ENCODE measurements around the gene DTX3L. TPM values are rescaled to one million over a fixed set of nuclear protein-coding genes. Genes with fewer than 3 reads are reported as not detected.
A peak's percentile ranks its signal among the peaks of the same experiment; 100 is the strongest.

The DTX3L gene
- total RNA-seq, 4 donors from 2014 or later: 12.9 to 38.9 (median 23.3) TPM

DNA sequence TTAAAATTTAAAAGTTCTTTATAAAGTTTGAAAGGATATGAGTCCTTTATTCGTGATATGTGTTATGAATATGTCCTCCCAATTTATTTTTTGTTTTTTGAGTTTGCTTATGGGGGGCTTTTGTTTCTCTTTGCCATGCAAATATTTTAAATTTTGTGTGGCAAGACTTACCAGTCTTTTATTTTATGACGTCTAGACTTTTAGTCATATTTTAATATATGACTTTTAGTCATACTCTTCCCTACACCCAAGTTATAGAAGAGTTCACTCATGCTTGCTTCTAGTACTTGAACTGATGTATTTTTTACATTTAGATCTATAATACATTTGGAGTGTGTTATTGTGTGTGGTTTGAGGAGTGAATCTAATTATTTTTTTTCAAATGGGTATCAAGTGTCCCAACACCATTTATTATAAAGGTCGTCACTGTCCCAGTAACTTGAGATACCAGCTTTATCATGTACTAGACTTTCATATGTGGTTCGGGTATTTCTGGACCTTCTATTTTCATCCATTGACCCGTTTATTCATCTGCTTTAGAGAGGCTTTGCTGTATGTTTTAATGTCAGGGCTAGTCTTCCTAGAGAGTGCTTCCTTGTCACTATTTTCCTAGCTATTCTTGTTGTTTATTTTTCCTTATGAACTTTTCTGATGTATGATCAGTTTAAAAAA is 14.1 kb downstream of the DTX3L start:
- Histone ChIP-seq H3K9me3 (peaks cover 0 to 4% of the 10 kb centered on the region in 2 donors), H3K27me3 (no peaks in the 10 kb centered on the region), H3K27ac (peak overlapping the region in 1 of 2 donors; percentile 5), H3K4me1 (no peaks in the 10 kb centered on the region), H3K4me3 (peak overlapping the region; percentile 23 to 42), H3K36me3 (no peaks in the 10 kb centered on the region)
- TF ChIP-seq CTCF (IDR thresholded peaks at IDR 0.05) (peak in 1 of 4 experiments; percentile 1), POLR2A (IDR thresholded peaks at IDR 0.05) (no peak)
- intact Hi-C loops (cut with DNase I; ENCODE audit: low total_unique reads): no loop called here
- DNase-seq: no peak

DNA sequence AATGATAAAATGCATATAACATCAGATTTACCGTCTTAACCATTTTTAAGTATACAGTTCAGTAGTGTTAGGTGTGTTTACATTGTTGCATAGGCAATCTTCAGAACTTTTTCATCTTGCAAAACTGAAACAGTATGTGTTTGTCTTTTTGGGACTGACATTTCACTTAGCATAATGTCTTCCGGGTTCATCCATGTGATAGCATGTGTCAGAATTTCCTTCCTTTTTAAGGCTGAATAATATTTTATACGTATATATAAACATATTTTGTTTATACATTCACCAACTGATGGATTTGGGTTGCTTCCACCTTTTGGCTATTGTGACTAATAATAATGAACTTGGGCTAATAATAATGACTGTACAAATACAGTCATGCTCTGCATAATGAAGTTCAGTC is 16.3 kb downstream of the DTX3L start:
- DNase-seq: no peak
- TF ChIP-seq CTCF (IDR thresholded peaks at IDR 0.05) (no peak), POLR2A (IDR thresholded peaks at IDR 0.05) (no peak)
- intact Hi-C loops (cut with DNase I; ENCODE audit: low total_unique reads): no loop called here
- Histone ChIP-seq H3K4me3 (no peak overlapping the region), H3K4me1 (no peaks in the 10 kb centered on the region), H3K27ac (no peak overlapping the region), H3K27me3 (no peaks in the 10 kb centered on the region), H3K9me3 (peaks cover 0 to 8% of the 10 kb centered on the region in 2 donors), H3K36me3 (no peaks in the 10 kb centered on the region)

DNA sequence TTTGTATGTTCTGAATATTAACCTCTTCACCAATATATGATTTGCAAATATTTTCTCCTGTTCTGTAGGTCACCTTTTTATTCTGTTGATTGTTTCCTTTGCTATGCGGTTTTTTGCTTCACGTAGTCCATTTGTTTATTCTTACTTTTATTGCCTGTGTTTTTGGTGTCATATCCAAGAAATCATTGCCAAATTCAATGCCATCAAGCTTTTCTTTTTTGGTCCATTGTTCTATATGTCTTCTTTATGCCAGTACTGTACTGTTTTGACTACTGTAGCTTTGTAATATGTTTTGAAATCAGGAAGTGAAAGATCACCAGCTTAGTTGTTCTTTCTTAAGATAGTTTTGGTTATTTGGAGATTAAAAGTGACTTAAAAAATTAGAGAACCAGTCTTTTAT is 17.5 kb downstream of the DTX3L start:
- DNase-seq: no peak
- Histone ChIP-seq H3K27ac (no peak overlapping the region), H3K27me3 (no peaks in the 10 kb centered on the region), H3K4me3 (no peak overlapping the region), H3K36me3 (no peaks in the 10 kb centered on the region), H3K4me1 (no peaks in the 10 kb centered on the region), H3K9me3 (peaks cover 0 to 8% of the 10 kb centered on the region in 2 donors)
- intact Hi-C loops (cut with DNase I; ENCODE audit: low total_unique reads): no loop called here
- TF ChIP-seq CTCF (IDR thresholded peaks at IDR 0.05) (no peak), POLR2A (IDR thresholded peaks at IDR 0.05) (no peak)

GRCh38 chr3:122582390-122582789 is 18.3 kb downstream of the DTX3L start:
- H3K36me3 ChIP-seq: no peaks in the 10 kb centered on the region
- DNase-seq: no peak
- H3K27me3 ChIP-seq: no peaks in the 10 kb centered on the region
- no peak overlapping the region for H3K27ac ChIP-seq
- no peak overlapping the region for H3K4me3 ChIP-seq
- TF ChIP-seq POLR2A (IDR thresholded peaks at IDR 0.05): no peak
- no peak for TF ChIP-seq CTCF (IDR thresholded peaks at IDR 0.05)
- peaks cover 0 to 8% of the 10 kb centered on the region in 2 donors for H3K9me3 ChIP-seq
- H3K4me1 ChIP-seq: no peaks in the 10 kb centered on the region
- intact Hi-C loops (cut with DNase I; ENCODE audit: low total_unique reads): no loop called here

GRCh38 chr3:122586098-122586497 is 22.0 kb downstream of the DTX3L start:
- intact Hi-C loops (cut with DNase I; ENCODE audit: low total_unique reads): no loop called here
- H3K27me3 ChIP-seq: no peaks in the 10 kb centered on the region
- H3K4me1 ChIP-seq: no peaks in the 10 kb centered on the region
- no peak overlapping the region for H3K27ac ChIP-seq
- TF ChIP-seq POLR2A (IDR thresholded peaks at IDR 0.05) (no peak), CTCF (IDR thresholded peaks at IDR 0.05) (no peak)
- no peak for DNase-seq
- H3K9me3 ChIP-seq: peaks cover 0 to 8% of the 10 kb centered on the region in 2 donors
- no peaks in the 10 kb centered on the region for H3K36me3 ChIP-seq
- H3K4me3 ChIP-seq: no peak overlapping the region
